Measurements from ENCODE around the gene DOCK4.

DOCK4 gene

GRCh38 chr7:112156412-112156811 is 49.8 kb downstream of the DOCK4 start:
- no peak overlapping the region for H2BK5ac ChIP-seq (ENCODE audit: low read length)
- WGBS (ENCODE audit: extremely low coverage, insufficient coverage, low lambda C conversion rate), result no CpG with 5 or more reads among the region's 1 CpG
- H4K5ac ChIP-seq (ENCODE audit: low read length), result no peak overlapping the region
- H3K4me2 ChIP-seq (ENCODE audit: low read length), result no peak overlapping the region
- no peaks in the 10 kb centered on the region for H3K27me3 ChIP-seq (ENCODE audit: insufficient read depth, low read length, poor library complexity)
- DNase-seq, result no peak
- peaks cover 22% of the 10 kb centered on the region for H3K79me1 ChIP-seq (ENCODE audit: low read length)
- no peak overlapping the region for H3K23ac ChIP-seq (ENCODE audit: low read length)
- H3K56ac ChIP-seq (ENCODE audit: low read length), result no peak overlapping the region
- H2BK15ac ChIP-seq (replicated peaks; ENCODE audit: low read depth), result no peak overlapping the region
- H3K4ac ChIP-seq (ENCODE audit: low read depth, low read length), result no peak overlapping the region
- H3K79me2 ChIP-seq (ENCODE audit: control insufficient read depth, insufficient read depth, low read length), result peaks cover 36% of the 10 kb centered on the region
- no peak overlapping the region for H3K27ac ChIP-seq (ENCODE audit: low read depth, low read length)
- no peak overlapping the region for H4K8ac ChIP-seq (ENCODE audit: low read depth, low read length)
- no peak overlapping the region for H2AK5ac ChIP-seq (ENCODE audit: low read length)
- H3K4me3 ChIP-seq (ENCODE audit: low read length), result no peak overlapping the region
- H3K4me1 ChIP-seq (ENCODE audit: control insufficient read depth, low read depth, low read length), result peaks cover 9% of the 10 kb centered on the region
- no peak overlapping the region for H3K9ac ChIP-seq (ENCODE audit: low read length)
- no peak overlapping the region for H3K18ac ChIP-seq (ENCODE audit: low read length)
- H3K36me3 ChIP-seq (ENCODE audit: control insufficient read depth, insufficient read depth, low read length), result no peaks in the 10 kb centered on the region
- no peak overlapping the region for H2BK120ac ChIP-seq (ENCODE audit: low read depth, low read length)

- no peaks in the 10 kb centered on the region for H3K27me3 ChIP-seq (ENCODE audit: insufficient read depth, low read length, poor library complexity)
- no peak overlapping the region for H3K4ac ChIP-seq (ENCODE audit: low read depth, low read length)
- H3K4me2 ChIP-seq (ENCODE audit: low read length), result no peak overlapping the region
- H3K36me3 ChIP-seq (ENCODE audit: control insufficient read depth, insufficient read depth, low read length), result no peaks in the 10 kb centered on the region
- H3K23ac ChIP-seq (ENCODE audit: low read length), result no peak overlapping the region
- no peak overlapping the region for H3K9ac ChIP-seq (ENCODE audit: low read length)
- H4K5ac ChIP-seq (ENCODE audit: low read length), result no peak overlapping the region
- peaks cover 45% of the 10 kb centered on the region for H3K79me2 ChIP-seq (ENCODE audit: control insufficient read depth, insufficient read depth, low read length)
- H4K8ac ChIP-seq (ENCODE audit: low read depth, low read length), result no peak overlapping the region
- no peak overlapping the region for H2AK5ac ChIP-seq (ENCODE audit: low read length)
- H3K56ac ChIP-seq (ENCODE audit: low read length), result no peak overlapping the region
- no peak overlapping the region for H2BK15ac ChIP-seq (replicated peaks; ENCODE audit: low read depth)
- H3K18ac ChIP-seq (ENCODE audit: low read length), result no peak overlapping the region
- no peak overlapping the region for H2BK120ac ChIP-seq (ENCODE audit: low read depth, low read length)
- no peak overlapping the region for H3K27ac ChIP-seq (ENCODE audit: low read depth, low read length)
- no peak for DNase-seq
- peaks cover 32% of the 10 kb centered on the region for H3K79me1 ChIP-seq (ENCODE audit: low read length)
- no CpG with 5 or more reads among the region's 4 CpGs for WGBS (ENCODE audit: extremely low coverage, insufficient coverage, low lambda C conversion rate)
- H2BK5ac ChIP-seq (ENCODE audit: low read length), result no peak overlapping the region
- no peak overlapping the region for H3K4me3 ChIP-seq (ENCODE audit: low read length)
- peaks cover 9% of the 10 kb centered on the region for H3K4me1 ChIP-seq (ENCODE audit: control insufficient read depth, low read depth, low read length)
Measured at GRCh38 chr7:112154690-112155089, 51.5 kb downstream of the DOCK4 start.

- H2BK120ac ChIP-seq (ENCODE audit: low read depth, low read length), result no peak overlapping the region
- H3K23ac ChIP-seq (ENCODE audit: low read length), result no peak overlapping the region
- peaks cover 31% of the 10 kb centered on the region for H3K79me1 ChIP-seq (ENCODE audit: low read length)
- no peaks in the 10 kb centered on the region for H3K27me3 ChIP-seq (ENCODE audit: insufficient read depth, low read length, poor library complexity)
- WGBS (ENCODE audit: extremely low coverage, insufficient coverage, low lambda C conversion rate), result no CpG with 5 or more reads among the region's 2 CpGs
- no peak overlapping the region for H3K4ac ChIP-seq (ENCODE audit: low read depth, low read length)
- H3K4me1 ChIP-seq (ENCODE audit: control insufficient read depth, low read depth, low read length), result peaks cover 7% of the 10 kb centered on the region
- no peaks in the 10 kb centered on the region for H3K36me3 ChIP-seq (ENCODE audit: control insufficient read depth, insufficient read depth, low read length)
- no peak overlapping the region for H2BK15ac ChIP-seq (replicated peaks; ENCODE audit: low read depth)
- H3K9ac ChIP-seq (ENCODE audit: low read length), result no peak overlapping the region
- H3K18ac ChIP-seq (ENCODE audit: low read length), result no peak overlapping the region
- no peak for DNase-seq
- no peak overlapping the region for H3K27ac ChIP-seq (ENCODE audit: low read depth, low read length)
- H4K8ac ChIP-seq (ENCODE audit: low read depth, low read length), result no peak overlapping the region
- H3K56ac ChIP-seq (ENCODE audit: low read length), result no peak overlapping the region
- H3K79me2 ChIP-seq (ENCODE audit: control insufficient read depth, insufficient read depth, low read length), result peaks cover 31% of the 10 kb centered on the region
- no peak overlapping the region for H2AK5ac ChIP-seq (ENCODE audit: low read length)
- no peak overlapping the region for H4K5ac ChIP-seq (ENCODE audit: low read length)
- H3K4me2 ChIP-seq (ENCODE audit: low read length), result no peak overlapping the region
- no peak overlapping the region for H2BK5ac ChIP-seq (ENCODE audit: low read length)
- H3K4me3 ChIP-seq (ENCODE audit: low read length), result no peak overlapping the region
Measured at GRCh38 chr7:112152186-112152585, 54.0 kb downstream of the DOCK4 start.

DNA sequence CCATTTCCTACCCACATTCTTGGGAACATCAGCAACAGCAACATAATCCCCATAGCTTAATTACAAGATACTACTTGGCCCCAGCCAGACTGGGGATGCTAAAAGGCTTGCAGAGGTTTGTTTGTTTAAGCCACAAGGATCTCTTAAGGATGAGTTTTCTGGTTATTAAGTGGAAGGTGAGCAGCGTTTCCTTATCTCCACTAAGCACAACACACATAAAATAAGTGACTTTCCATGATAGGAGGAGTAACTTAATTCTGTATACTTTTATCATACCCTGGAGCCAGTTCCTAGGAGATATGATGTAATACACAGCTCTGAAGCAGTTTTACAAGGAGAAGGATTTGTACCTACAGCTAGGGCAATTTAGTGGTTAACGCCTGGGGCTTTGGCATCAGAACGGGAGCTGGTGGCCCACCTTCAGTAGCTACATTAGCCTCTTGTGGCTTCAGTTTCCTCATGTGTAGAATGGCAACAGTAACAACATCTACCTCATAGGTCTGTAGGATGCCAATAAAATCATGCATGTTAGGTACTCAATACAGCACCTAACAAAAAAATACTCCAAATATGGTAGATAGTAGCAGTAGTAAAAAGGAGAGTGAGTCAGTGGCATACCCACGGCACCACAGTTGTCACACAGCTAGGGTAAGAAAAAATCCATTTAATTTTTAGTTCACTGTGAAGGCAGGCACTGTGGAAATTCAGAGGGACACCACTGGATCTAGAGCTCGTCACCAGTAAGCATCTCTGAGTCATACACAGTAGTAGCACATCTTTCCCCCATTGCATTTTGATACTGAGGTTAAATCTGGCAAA is 55.2 kb downstream of the DOCK4 start:
- no peak overlapping the region for H3K23ac ChIP-seq (ENCODE audit: low read length)
- no peak overlapping the region for H2AK5ac ChIP-seq (ENCODE audit: low read length)
- H4K5ac ChIP-seq (ENCODE audit: low read length), result no peak overlapping the region
- H3K4me2 ChIP-seq (ENCODE audit: low read length), result no peak overlapping the region
- no peak for DNase-seq
- WGBS (ENCODE audit: extremely low coverage, insufficient coverage, low lambda C conversion rate), result no CpG with 5 or more reads among the region's 5 CpGs
- H3K27ac ChIP-seq (ENCODE audit: low read depth, low read length), result no peak overlapping the region
- H3K27me3 ChIP-seq (ENCODE audit: insufficient read depth, low read length, poor library complexity), result no peaks in the 10 kb centered on the region
- peaks cover 34% of the 10 kb centered on the region for H3K79me2 ChIP-seq (ENCODE audit: control insufficient read depth, insufficient read depth, low read length)
- peaks cover 29% of the 10 kb centered on the region for H3K79me1 ChIP-seq (ENCODE audit: low read length)
- no peak overlapping the region for H4K8ac ChIP-seq (ENCODE audit: low read depth, low read length)
- no peak overlapping the region for H3K4ac ChIP-seq (ENCODE audit: low read depth, low read length)
- H3K56ac ChIP-seq (ENCODE audit: low read length), result no peak overlapping the region
- H2BK5ac ChIP-seq (ENCODE audit: low read length), result no peak overlapping the region
- H3K36me3 ChIP-seq (ENCODE audit: control insufficient read depth, insufficient read depth, low read length), result no peaks in the 10 kb centered on the region
- H3K9ac ChIP-seq (ENCODE audit: low read length), result no peak overlapping the region
- H3K18ac ChIP-seq (ENCODE audit: low read length), result peak overlapping the region; percentile 70
- no peak overlapping the region for H2BK120ac ChIP-seq (ENCODE audit: low read depth, low read length)
- H2BK15ac ChIP-seq (replicated peaks; ENCODE audit: low read depth), result no peak overlapping the region
- H3K4me1 ChIP-seq (ENCODE audit: control insufficient read depth, low read depth, low read length), result peaks cover 7% of the 10 kb centered on the region
- H3K4me3 ChIP-seq (ENCODE audit: low read length), result no peak overlapping the region

DNA sequence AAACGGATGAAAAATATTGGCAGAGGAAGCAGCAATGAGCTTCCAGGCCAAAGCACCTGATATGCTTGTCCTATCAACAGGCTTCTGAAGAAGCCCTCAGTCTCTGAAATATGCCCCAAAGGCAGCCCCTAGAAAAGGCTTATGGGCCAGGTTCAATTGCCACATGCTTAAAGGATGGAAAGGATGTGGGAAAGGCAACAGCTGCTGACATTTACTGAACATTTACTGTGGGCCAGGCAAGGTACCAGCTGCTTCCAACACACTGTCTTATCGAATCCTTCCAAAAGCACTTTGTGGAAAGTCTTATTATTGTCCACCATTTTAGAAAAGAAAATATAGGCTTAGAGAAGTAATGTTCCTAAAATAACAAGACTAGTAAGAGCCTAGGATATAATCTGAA is 56.5 kb downstream of the DOCK4 start:
- DNase-seq, result no peak
- Histone ChIP-seq H3K18ac (ENCODE audit: low read length) (no peak overlapping the region), H3K27ac (ENCODE audit: low read depth, low read length) (no peak overlapping the region), H3K23ac (ENCODE audit: low read length) (peak overlapping the region; percentile 51), H2BK120ac (ENCODE audit: low read depth, low read length) (no peak overlapping the region), H2BK15ac (replicated peaks; ENCODE audit: low read depth) (no peak overlapping the region), H4K8ac (ENCODE audit: low read depth, low read length) (no peak overlapping the region), H3K27me3 (ENCODE audit: insufficient read depth, low read length, poor library complexity) (no peaks in the 10 kb centered on the region), H3K79me1 (ENCODE audit: low read length) (peaks cover 25% of the 10 kb centered on the region), H3K4me2 (ENCODE audit: low read length) (no peak overlapping the region), H3K79me2 (ENCODE audit: control insufficient read depth, insufficient read depth, low read length) (peaks cover 39% of the 10 kb centered on the region), H3K56ac (ENCODE audit: low read length) (no peak overlapping the region), H3K4me3 (ENCODE audit: low read length) (no peak overlapping the region), H2BK5ac (ENCODE audit: low read length) (no peak overlapping the region), H3K4me1 (ENCODE audit: control insufficient read depth, low read depth, low read length) (peaks cover 7% of the 10 kb centered on the region), H3K4ac (ENCODE audit: low read depth, low read length) (no peak overlapping the region), H3K36me3 (ENCODE audit: control insufficient read depth, insufficient read depth, low read length) (no peaks in the 10 kb centered on the region), H4K5ac (ENCODE audit: low read length) (no peak overlapping the region), H3K9ac (ENCODE audit: low read length) (no peak overlapping the region), H2AK5ac (ENCODE audit: low read length) (no peak overlapping the region)
- no CpG with 5 or more reads among the region's 2 CpGs for WGBS (ENCODE audit: extremely low coverage, insufficient coverage, low lambda C conversion rate)
